Fibroblast of lung (primary cell): ENCODE measurements around the gene WWC2.

Source experiments
- CTCF ChIP-seq, 2 donors: IDR thresholded peaks in 1 of 2; conservative IDR thresholded peaks in 1 of 2; 1 replicate in 1 of 2; 2 replicates in 1 of 2; pipeline ENCODE4 v1.5.1; 2011 to 2012; ENCODE audit warnings: low read length in 2 of 2, control low read depth in 1 of 2, inconsistent platforms in 1 of 2, low read depth in 1 of 2, mild to moderate bottlenecking in 1 of 2
- EZH2 ChIP-seq: IDR thresholded peaks from 2 replicates; pipeline ENCODE4 v1.5.1; 2012; ENCODE audit warnings: low read length, control low read depth, mild to moderate bottlenecking; ENCODE audit errors: missing control alignments

DNA sequence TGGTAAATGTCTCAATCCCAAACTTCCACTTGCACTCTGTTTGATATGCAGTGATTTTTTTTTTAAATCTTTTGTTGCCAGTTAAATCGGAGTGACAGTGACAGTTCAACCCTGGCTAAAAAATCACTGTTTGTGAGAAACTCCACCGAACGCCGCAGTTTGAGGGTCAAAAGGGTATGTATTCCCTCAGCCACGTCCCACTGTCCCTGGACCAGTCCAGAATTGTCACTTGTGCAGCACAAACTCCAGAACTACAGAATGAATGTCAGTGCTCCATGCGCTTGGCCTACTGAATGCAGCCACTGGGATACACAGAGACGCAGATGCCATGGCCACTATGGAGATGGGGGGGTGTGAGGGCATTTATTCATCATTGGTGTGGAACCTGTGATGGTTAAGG is 186.8 kb downstream of the WWC2 start:
- TF ChIP-seq EZH2 (no peak), CTCF (conservative IDR thresholded peaks at IDR 0.05 in 1 of 2, IDR thresholded peaks at IDR 0.05 in 1 of 2; ENCODE audit: low read depth in 1 of 2, low read length in 2 of 2) (no peak)
